Activated T-cell treated with anti-CD3 and anti-CD28 coated beads, Interleukin-2, amount 50 U/mL, for 72 hours (primary cell): ENCODE results near the gene DCP2. TPM values are rescaled to one million over a fixed set of nuclear protein-coding genes. Genes with fewer than 3 reads are reported as not detected.

Source experiments
- ATAC-seq, 2 donors: fragments of 150-1000 bp; cut with Tn5 transposase; replicated peaks in 1 of 2; 2 replicates each; pipeline ENCODE4 v1.10.0; 2021; ENCODE audit warnings: moderate library complexity in 2 of 2, mild to moderate bottlenecking in 1 of 2
- DNase-seq, 2 donors: peaks; one replicate each; pipeline ENCODE4 v3.0.0; 2021 to 2022; ENCODE audit warnings: mixed read lengths in 1 of 2
- H3K27ac Mint-ChIP-seq: one replicate; pipeline ENCODE4 v1.8.0; 2022; ENCODE audit warnings: mild to moderate bottlenecking, moderate library complexity, mixed read lengths
- H3K27me3 Mint-ChIP-seq: one replicate; pipeline ENCODE4 v1.8.0; 2022; ENCODE audit warnings: low read depth, mixed read lengths
- H3K36me3 Mint-ChIP-seq, 2 donors: one replicate each; pipeline ENCODE4 v1.8.0; 2022; ENCODE audit warnings: mixed read lengths in 2 of 2, mild to moderate bottlenecking in 1 of 2; ENCODE audit not compliant: insufficient read depth in 2 of 2
- H3K4me1 Mint-ChIP-seq: one replicate; pipeline ENCODE4 v1.8.0; 2022; ENCODE audit warnings: low read depth, mixed read lengths
- H3K4me3 Mint-ChIP-seq, 2 donors: one replicate each; pipeline ENCODE4 v1.8.0; 2022; ENCODE audit warnings: mild to moderate bottlenecking in 2 of 2, mixed read lengths in 2 of 2, moderate library complexity in 2 of 2
- H3K9me3 Mint-ChIP-seq, 2 donors: one replicate each; pipeline ENCODE4 v1.8.0; 2022; ENCODE audit warnings: mixed read lengths in 2 of 2
- total RNA-seq, 2 donors: library from RNA; stranded (reverse); gene quantifications; one replicate each; pipeline ENCODE4 v1.2.3, GENCODE V29; 2022

The DCP2 gene
- total RNA-seq, 2 donors from 2014 or later = 113 to 138 TPM

DNA sequence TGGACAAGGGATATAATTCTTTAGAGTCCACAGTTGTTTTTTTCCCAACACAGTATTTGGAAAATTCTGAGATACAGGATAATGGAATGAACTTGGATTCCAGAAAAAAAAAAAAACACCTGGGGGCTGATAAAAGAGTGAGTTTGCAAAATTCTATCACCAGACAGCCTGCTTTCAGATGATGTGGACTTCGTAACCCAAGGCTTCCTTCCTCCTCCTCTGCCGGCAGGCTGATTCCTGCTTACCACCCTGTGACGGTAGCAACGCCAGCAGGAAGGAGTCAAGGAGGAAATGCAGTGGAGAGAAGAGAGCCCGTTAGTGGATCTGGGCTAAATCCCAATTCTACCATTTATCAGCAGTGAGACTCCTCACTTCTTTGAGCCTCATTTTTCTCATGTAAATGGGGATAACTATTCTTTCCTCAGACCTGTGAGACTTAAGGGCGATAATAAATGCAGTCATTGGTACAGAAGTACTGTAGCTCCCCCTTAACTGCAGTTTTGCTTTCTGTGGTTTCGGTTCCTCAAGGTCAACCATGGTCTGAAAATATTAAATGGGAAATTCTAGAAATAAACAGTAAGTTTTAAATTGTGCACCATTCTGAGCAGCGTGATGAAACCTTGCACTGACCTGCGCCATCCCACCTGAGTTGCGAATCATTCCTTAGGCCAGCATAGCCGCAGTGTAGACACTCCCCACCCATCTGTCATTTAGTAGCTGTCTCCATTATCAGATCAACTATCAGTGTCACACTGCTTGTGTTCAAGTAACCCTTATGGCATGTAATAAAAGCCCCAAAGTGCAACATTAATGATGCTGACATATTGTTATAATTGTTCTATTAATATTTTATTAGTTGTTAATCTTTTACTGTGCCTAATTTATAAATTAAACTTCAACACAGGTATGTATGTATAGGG lies 71.4 kb downstream of the DCP2 start:
- Mint-ChIP-seq H3K9me3 (no peaks in the 10 kb centered on the region), H3K27me3 (no peaks in the 10 kb centered on the region), H3K27ac (no peak overlapping the region), H3K4me1 (peaks cover 10% of the 10 kb centered on the region), H3K4me3 (no peak overlapping the region), H3K36me3 (no peaks in the 10 kb centered on the region)
- no peak for DNase-seq
- ATAC-seq = no peak

DNA sequence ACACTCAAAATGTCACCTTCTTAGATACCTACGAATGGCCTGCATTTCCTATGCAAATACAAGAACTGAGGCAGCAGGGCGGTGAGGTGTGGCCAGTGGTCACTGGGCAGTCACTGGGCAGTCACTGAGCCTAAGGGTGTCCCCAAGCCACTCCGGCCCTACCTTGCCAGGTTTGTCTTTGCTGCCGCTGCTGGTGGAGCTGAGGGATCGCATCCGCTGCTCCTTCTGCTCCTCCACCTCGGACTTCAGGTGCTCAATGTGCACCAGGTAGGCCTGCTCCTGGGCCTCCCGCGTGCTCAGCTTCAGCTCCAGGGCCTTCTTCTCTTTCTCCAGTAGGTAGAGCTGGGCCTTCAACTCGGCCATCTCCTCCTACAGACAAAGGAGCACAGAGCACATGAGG lies 72.3 kb downstream of the DCP2 start:
- no peak for DNase-seq
- Mint-ChIP-seq H3K4me3 (no peak overlapping the region), H3K4me1 (peaks cover 10% of the 10 kb centered on the region), H3K27ac (no peak overlapping the region), H3K9me3 (no peaks in the 10 kb centered on the region), H3K27me3 (no peaks in the 10 kb centered on the region), H3K36me3 (no peaks in the 10 kb centered on the region)
- ATAC-seq = no peak

DNA sequence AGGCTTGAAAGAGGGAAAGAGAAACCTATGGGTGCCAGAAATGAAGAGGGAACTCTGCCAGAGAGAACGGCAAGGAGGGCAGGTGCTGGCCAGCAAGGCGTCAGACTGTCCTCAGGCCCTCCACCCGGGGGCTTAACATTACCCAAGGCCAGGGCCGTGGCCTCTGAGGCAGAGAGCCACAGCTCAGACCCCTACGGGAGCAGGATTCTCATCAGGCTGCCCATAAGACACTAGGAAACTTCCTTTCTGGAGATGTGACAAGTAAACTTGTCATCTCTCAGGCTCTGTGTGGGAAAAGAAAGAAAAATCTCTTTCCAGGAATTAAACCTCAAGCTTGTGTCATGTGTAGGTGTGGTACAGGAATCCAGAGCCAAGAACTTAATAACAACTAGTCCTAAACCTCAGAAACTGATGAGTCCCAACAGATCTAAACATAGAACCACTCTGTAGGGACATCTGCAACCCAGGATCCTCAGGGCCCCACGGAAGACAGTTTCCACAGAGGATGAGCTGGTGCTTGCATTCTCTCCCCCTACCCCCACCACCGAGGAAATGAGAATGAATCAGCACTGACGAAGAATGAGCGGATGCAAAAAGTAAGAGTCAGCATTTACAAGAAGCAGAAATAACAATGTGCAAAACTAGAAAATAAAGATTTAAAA lies 74.3 kb downstream of the DCP2 start:
- H3K36me3 Mint-ChIP-seq = no peaks in the 10 kb centered on the region
- peaks cover 10% of the 10 kb centered on the region for H3K4me1 Mint-ChIP-seq
- peak; percentile 75 to 93 for ATAC-seq
- H3K27me3 Mint-ChIP-seq = no peaks in the 10 kb centered on the region
- peak; percentile 11 to 57 for DNase-seq
- H3K9me3 Mint-ChIP-seq = no peaks in the 10 kb centered on the region
- H3K4me3 Mint-ChIP-seq = peak overlapping the region in 1 of 2 donors; percentile 73
- H3K27ac Mint-ChIP-seq = peak overlapping the region; percentile 80

DNA sequence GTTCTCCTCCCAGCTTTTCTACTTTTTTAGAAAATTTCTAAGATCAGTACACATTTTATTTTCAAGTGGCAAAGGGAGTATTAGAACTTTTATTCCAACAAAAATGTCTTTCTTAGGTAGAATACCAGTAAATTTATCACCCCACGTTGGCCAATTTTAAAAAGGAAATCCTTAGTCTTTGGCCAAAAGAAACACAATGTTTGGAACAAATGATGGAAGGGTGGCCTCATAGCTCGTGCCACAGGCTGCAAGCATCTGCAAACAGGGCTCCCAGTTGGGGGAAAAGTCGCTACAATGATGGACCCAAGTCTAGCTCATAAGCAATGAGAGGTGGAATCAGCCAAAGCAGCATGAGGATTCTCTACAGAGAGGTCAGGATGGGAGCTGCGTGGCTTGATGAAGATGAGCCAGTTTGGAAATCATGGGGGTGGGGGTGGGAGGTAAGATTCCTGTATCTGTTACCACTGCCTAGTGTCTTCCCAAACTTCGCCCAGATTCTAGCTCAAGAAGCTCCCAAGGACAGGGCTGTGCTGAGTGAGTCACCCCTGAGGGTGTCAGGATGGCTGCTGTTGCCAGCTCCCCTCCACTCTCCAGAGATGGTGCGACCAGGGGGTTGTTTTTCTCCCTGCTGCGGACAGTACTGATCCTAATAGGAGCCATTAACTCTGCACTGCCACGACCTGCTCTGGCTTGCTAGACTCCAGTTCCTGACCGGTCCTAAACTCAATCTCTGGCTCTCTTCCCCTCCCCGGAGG lies 75.6 kb downstream of the DCP2 start:
- Mint-ChIP-seq H3K4me1 (peaks cover 10% of the 10 kb centered on the region), H3K9me3 (no peaks in the 10 kb centered on the region), H3K27ac (no peak overlapping the region), H3K27me3 (no peaks in the 10 kb centered on the region), H3K4me3 (no peak overlapping the region), H3K36me3 (no peaks in the 10 kb centered on the region)
- ATAC-seq (no peak), DNase-seq (no peak)

DNA sequence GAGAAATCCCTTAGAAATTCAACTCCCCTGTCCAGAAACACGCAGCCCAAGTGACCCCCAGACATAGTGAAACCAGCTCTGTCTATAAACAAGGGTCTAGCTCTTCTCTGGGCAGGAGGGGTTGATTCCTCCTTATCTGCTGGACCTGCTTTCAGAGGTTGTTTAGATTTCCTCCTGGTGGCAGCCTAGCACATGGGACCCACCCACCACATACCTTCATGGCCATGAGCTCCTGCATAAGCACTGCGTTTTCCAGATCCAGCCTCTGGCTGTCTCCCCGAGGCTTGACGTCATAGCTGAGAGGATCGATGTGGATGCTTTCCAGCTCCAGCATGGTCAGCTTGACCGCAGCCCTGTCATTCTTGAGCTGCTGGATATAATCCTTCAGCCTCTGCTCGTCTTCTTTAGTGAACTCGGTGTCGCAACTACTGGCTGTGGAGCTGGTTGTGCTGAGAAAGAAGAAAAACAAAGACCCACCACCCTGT lies 77.0 kb downstream of the DCP2 start:
- Mint-ChIP-seq H3K4me3 (no peak overlapping the region), H3K4me1 (peaks cover 10% of the 10 kb centered on the region), H3K27me3 (no peaks in the 10 kb centered on the region), H3K9me3 (no peaks in the 10 kb centered on the region), H3K36me3 (no peaks in the 10 kb centered on the region), H3K27ac (no peak overlapping the region)
- ATAC-seq (no peak), DNase-seq (no peak)

DNA sequence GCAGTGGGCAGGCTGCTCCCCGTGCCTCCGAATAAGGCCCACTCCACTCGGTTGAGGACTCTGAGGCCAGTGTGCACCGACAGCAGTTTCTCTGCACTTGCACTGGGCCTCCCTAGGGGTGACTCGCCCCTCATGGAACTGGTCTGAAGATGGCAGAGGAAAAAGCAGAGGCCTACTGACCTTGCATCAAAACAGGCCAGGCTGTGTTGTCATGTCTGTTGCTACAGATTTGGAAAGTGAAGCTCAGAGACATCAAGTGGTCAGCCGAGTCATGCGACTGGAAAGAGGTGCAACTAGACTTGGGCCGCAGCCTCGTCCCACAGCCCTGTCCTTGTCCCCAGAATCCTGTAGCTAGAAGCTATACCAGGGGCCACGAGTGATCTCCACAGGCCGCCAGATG lies 78.3 kb downstream of the DCP2 start:
- H3K9me3 Mint-ChIP-seq = no peaks in the 10 kb centered on the region
- no peak for DNase-seq
- no peaks in the 10 kb centered on the region for H3K36me3 Mint-ChIP-seq
- no peaks in the 10 kb centered on the region for H3K27me3 Mint-ChIP-seq
- H3K4me3 Mint-ChIP-seq = no peak overlapping the region
- H3K4me1 Mint-ChIP-seq = peaks cover 10% of the 10 kb centered on the region
- ATAC-seq = no peak
- no peak overlapping the region for H3K27ac Mint-ChIP-seq

DNA sequence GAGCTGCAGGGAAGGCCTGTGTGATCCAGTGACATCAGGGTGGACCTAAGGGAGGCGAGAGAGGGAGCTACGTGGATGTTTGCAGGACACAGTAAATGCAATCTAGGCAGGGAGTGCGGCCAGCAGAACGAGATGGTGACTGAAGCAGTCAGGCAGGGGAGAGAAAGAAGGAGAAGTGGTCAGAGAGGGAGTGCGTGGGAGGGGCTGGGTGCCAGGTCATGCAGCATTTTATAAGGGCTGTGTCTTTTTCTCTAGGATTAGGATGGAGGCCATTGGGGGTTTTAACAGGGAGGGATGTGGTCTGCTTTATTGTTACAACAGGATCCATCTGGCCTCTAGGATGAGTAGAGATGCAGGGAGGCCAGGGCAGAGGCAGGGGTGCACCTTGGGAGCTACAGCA lies 80.4 kb downstream of the DCP2 start:
- no peak for DNase-seq
- Mint-ChIP-seq H3K9me3 (no peaks in the 10 kb centered on the region), H3K4me3 (no peak overlapping the region), H3K36me3 (no peaks in the 10 kb centered on the region), H3K27ac (no peak overlapping the region), H3K27me3 (no peaks in the 10 kb centered on the region), H3K4me1 (peaks cover 7% of the 10 kb centered on the region)
- no peak for ATAC-seq

DNA sequence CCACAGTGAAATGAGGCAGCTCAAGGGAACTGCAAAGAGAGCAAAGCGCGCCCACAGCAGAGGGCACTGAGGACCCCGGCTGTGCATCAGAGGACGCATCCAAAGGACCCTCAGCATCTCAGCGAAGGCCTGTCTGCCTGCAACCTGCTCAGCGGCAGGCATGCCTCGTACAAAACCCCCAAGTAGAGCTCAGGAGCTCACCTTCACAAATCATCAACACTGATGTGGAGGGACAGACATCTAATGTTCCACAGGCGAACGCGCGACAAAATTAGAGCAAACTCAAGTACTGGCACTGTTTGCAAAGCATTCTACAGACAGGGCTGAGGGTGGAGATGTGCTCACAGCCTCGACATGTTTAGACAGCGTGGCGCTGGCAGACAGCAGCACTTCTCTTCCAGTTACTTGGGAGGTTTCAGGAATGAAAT lies 81.0 kb downstream of the DCP2 start:
- H3K4me1 Mint-ChIP-seq = peaks cover 12% of the 10 kb centered on the region
- no peak overlapping the region for H3K27ac Mint-ChIP-seq
- DNase-seq (no peak), ATAC-seq (no peak)
- H3K9me3 Mint-ChIP-seq = no peaks in the 10 kb centered on the region
- no peaks in the 10 kb centered on the region for H3K27me3 Mint-ChIP-seq
- H3K4me3 Mint-ChIP-seq = no peak overlapping the region
- H3K36me3 Mint-ChIP-seq = no peaks in the 10 kb centered on the region

DNA sequence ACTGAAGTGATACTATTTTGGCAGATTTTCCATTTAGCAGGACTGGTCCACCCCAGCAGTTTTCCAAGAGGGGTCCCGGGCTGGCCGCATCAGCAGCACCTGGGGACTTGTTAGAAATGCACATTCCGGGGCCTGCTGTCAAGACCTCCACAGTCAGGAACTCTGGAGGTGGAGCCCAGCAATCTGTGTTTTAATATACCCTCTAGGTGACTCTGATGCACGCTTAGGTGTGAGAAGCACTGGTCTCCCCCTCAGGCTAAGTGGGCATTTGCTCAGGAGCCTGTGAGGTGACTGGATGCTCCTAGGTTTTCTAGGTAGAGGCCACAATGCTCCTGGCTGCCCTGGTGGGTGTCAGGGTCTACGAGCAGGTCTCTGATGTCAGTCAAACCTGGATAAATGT lies 81.7 kb downstream of the DCP2 start:
- Mint-ChIP-seq H3K27me3 (no peaks in the 10 kb centered on the region), H3K27ac (no peak overlapping the region), H3K36me3 (no peaks in the 10 kb centered on the region), H3K4me3 (no peak overlapping the region), H3K9me3 (no peaks in the 10 kb centered on the region), H3K4me1 (peaks cover 19% of the 10 kb centered on the region)
- no peak for DNase-seq
- no peak for ATAC-seq

DNA sequence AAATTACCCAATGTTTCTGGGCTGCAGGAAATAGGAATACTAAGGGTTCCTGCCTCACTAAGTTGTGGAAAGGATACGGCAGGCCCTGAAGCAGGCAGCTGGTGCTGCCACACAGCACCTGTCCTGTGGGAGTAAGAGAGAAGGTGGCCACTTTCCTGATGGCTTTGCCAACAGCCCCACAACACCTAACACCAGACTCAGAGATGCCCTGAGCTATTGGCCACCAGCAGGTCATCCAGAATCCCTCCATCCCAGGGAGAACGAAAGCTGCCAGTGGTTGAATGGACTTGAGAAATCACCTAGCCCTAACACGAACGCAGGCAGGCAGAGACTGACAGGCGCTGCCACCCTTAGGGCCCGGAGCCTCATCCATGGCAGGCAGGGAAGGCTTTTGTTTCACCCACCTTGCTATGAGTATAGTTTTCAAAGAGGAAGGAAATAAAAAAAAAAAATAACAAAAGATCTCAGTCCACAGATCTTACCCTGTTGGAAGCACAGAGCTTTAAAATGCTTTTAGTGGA lies 82.2 kb downstream of the DCP2 start:
- no peak overlapping the region for H3K27ac Mint-ChIP-seq
- H3K4me1 Mint-ChIP-seq = peaks cover 24% of the 10 kb centered on the region

DNA sequence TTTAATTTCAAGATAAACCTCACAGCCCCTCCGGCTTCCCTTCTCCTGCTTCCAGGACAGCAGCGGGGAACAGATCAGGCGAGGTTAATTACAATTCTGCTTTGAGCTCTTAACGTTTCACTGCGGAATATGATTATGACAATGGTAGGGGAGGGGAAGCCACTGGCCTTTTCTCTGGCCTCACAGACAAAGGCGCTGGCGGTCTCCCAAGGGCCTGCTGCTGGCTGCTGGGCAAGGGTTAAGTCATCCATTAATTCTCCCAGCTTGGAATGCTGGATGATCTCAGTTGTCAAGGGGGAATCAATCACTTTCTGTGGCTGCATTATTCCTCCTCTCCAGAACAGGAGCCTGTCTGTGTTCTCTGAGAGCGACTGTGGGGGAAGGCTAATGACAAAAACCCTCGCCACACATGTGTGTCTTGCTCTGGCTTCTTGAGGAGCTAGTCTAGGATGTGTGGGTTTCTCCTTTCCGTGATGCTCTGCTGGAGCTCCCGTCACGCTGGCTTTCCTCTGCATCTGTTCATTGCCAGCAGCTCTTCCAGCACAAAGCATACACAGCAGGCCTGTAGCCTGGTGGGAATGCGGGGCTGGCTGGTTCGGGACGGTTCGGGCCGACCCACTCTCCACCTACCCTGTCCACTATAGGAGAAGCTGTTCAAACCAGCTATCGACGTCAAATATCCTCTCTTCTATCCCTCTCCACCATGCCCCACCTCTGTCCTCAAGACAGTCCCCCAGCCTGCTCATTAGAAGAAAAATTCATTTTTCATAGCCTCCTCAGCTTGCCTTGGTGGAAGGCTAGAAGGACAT lies 82.8 kb downstream of the DCP2 start:
- DNase-seq (no peak), ATAC-seq (no peak)
- no peaks in the 10 kb centered on the region for H3K27me3 Mint-ChIP-seq
- H3K36me3 Mint-ChIP-seq = no peaks in the 10 kb centered on the region
- no peak overlapping the region for H3K27ac Mint-ChIP-seq
- H3K4me3 Mint-ChIP-seq = no peak overlapping the region
- no peaks in the 10 kb centered on the region for H3K9me3 Mint-ChIP-seq
- peaks cover 26% of the 10 kb centered on the region for H3K4me1 Mint-ChIP-seq

More for the DNA sequence above, 82.2 kb downstream of the DCP2 start:
- Mint-ChIP-seq H3K36me3 (no peaks in the 10 kb centered on the region), H3K27me3 (no peaks in the 10 kb centered on the region), H3K4me3 (no peak overlapping the region), H3K9me3 (no peaks in the 10 kb centered on the region)
- ATAC-seq (no peak), DNase-seq (no peak)

DNA sequence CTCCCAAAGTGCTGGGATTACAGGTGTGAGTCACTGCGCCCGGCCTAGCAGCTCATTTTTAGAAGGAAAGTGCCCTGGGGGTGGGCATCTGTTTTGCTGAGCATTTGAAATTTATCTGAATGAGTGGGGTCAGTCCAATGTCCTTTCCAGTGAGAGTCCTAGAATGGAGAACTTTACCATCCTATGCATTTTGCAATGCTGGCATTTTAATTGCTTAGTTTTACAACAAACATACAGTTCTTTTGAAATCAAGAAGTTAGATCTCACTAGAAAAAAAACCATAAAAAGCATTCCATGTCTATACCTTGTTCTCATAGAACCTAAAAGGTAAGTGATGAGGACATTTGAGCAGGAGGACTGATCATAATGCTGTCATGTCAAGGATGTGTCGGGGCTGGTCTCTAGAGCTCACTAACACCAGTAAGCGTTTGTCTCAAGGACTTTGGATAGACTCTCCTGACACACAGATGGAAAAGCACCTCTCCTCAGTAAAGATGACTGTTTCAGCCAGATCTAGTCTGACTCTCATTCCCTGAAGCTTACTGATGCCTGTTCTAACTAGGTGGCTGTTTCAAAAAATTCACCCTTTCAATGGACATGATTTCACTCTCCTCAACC lies 83.9 kb downstream of the DCP2 start:
- no peak for ATAC-seq
- Mint-ChIP-seq H3K4me1 (peaks cover 26% of the 10 kb centered on the region), H3K27me3 (no peaks in the 10 kb centered on the region), H3K4me3 (no peak overlapping the region), H3K36me3 (no peaks in the 10 kb centered on the region), H3K9me3 (no peaks in the 10 kb centered on the region), H3K27ac (no peak overlapping the region)
- DNase-seq = no peak
